Measurements from ENCODE around the gene GPC5.

- TF ChIP-seq CTCF (IDR thresholded peaks at IDR 0.05) (no peak), EZH2phosphoT487 (IDR thresholded peaks at IDR 0.05) (no peak)
Observed at GRCh38 chr13:92694047-92694446, 1295.6 kb downstream of the GPC5 start.
